Endothelial cell of umbilical vein (primary cell): Measurements from ENCODE around the gene RGS12. TPM values are rescaled to one million over a fixed set of nuclear protein-coding genes. Genes with fewer than 3 reads are reported as not detected.
A peak's percentile ranks its signal among the peaks of the same experiment; 100 is the strongest.

Source experiments
- BruUV-seq: library from RNA; stranded (reverse); fragments of 400-500 nt; replicated peaks from 2 replicates; lab custom pipeline; 2021; lab: Mats Ljungman, UMichigan
- CTCF ChIA-PET: fragments of 300-600, 350-600 bp; sonication (Branson Sonifier 250); formaldehyde crosslinking; loops from one replicate; lab custom pipeline; 2021; ENCODE audit warnings: antibody characterized with exemption, inconsistent platforms; lab: Charles Lee
- POLR2A ChIA-PET: fragments of 300-600, 350-600 bp; sonication (Branson Sonifier 250); formaldehyde crosslinking; loops from one replicate; lab custom pipeline; 2021; ENCODE audit warnings: antibody characterized with exemption, inconsistent platforms; lab: Charles Lee
- DNase-seq: peaks from one replicate; pipeline ENCODE4 v3.0.0-alpha.2; 2011; ENCODE audit warnings: low read depth, low spot score
- FAIRE-seq: peaks from 2 replicates; lab custom pipeline; 2011; peaks lifted over from hg19 to GRCh38; lab: Jason Lieb, UNC
- H2AFZ ChIP-seq: 2 replicates; pipeline ENCODE4 v1.6.0; 2012; ENCODE audit warnings: low read depth, low read length, control low read depth, inconsistent platforms
- H3K27ac ChIP-seq: 2 replicates; pipeline ENCODE4 v1.5.1; 2011; ENCODE audit warnings: low read depth, mild to moderate bottlenecking, control low read depth, low read length, moderate library complexity; ENCODE audit not compliant: insufficient read depth
- H3K27me3 ChIP-seq, 2 experiments: 2 replicates each; pipeline versions ENCODE4 v1.6.0 to v1.6.1; 2011; ENCODE audit warnings: low read length in 2 of 2, mixed read lengths in 1 of 2; ENCODE audit not compliant: control insufficient read depth in 2 of 2, insufficient read depth in 2 of 2
- H3K36me3 ChIP-seq, 2 experiments: 2 replicates in 1 of 2; 3 replicates in 1 of 2; pipeline ENCODE4 v1.5.1; 2011; ENCODE audit warnings: low read length in 2 of 2, mild to moderate bottlenecking in 1 of 2, moderate library complexity in 1 of 2; ENCODE audit not compliant: control insufficient read depth in 2 of 2, insufficient read depth in 2 of 2; ENCODE audit errors: extremely low read depth in 1 of 2
- H3K4me1 ChIP-seq: 3 replicates; pipeline ENCODE4 v1.5.1; 2011; ENCODE audit warnings: mild to moderate bottlenecking, low read length; ENCODE audit not compliant: control insufficient read depth, insufficient read depth; ENCODE audit errors: extremely low read depth
- H3K4me2 ChIP-seq: 2 replicates; pipeline ENCODE4 v1.6.1; 2011; ENCODE audit warnings: low read length, control low read depth, mixed read lengths; ENCODE audit not compliant: insufficient read depth
- H3K4me3 ChIP-seq, 3 experiments: fragments of 200-600 bp in 1 of 3; sonication (generic), shearing (Covaris generic) in 1 of 3; replicated peaks in 1 of 3; 2 replicates each; pipeline ENCODE4 v1.5.1; 2011 to 2016; ENCODE audit warnings: control low read depth in 3 of 3, low read length in 3 of 3, mild to moderate bottlenecking in 2 of 3, inconsistent platforms in 1 of 3, low read depth in 1 of 3, moderate library complexity in 1 of 3; ENCODE audit not compliant: insufficient read depth in 1 of 3
- H3K79me2 ChIP-seq: 2 replicates; pipeline ENCODE4 v1.6.0; 2012; ENCODE audit warnings: low read length, inconsistent platforms; ENCODE audit not compliant: control insufficient read depth, insufficient read depth
- H3K9ac ChIP-seq: replicated peaks from 2 replicates; pipeline ENCODE3; 2011; ENCODE audit warnings: low read length, control low read depth; ENCODE audit not compliant: insufficient read depth; ENCODE audit errors: extremely low read depth
- H3K9me1 ChIP-seq: replicated peaks from 3 replicates; pipeline ENCODE4 v1.6.0; 2011; ENCODE audit warnings: mild to moderate bottlenecking, low read length; ENCODE audit not compliant: control insufficient read depth, insufficient read depth; ENCODE audit errors: extremely low read depth
- H3K9me3 ChIP-seq: replicated peaks from 2 replicates; pipeline ENCODE4 v1.5.1; 2012; ENCODE audit warnings: low read length, inconsistent platforms; ENCODE audit not compliant: control insufficient read depth, insufficient read depth
- H4K20me1 ChIP-seq: replicated peaks from 2 replicates; pipeline ENCODE3; 2011; ENCODE audit warnings: mild to moderate bottlenecking, low read length; ENCODE audit not compliant: control insufficient read depth, insufficient read depth; ENCODE audit errors: extremely low read depth
- CTCF ChIP-seq, 2 donors: IDR thresholded peaks; 1 replicate in 1 of 2; 2 replicates in 1 of 2; pipeline ENCODE4 v1.5.1; 2011; ENCODE audit warnings: low read length in 2 of 2, mild to moderate bottlenecking in 2 of 2, moderate library complexity in 2 of 2, control low read depth in 1 of 2, inconsistent platforms in 1 of 2, low read depth in 1 of 2; ENCODE audit not compliant: insufficient read depth in 1 of 2; ENCODE audit errors: extremely low read depth in 1 of 2
- EZH2 ChIP-seq: IDR thresholded peaks from 2 replicates; pipeline ENCODE4 v1.6.1; 2012; ENCODE audit warnings: borderline replicate concordance, low read depth, mild to moderate bottlenecking, moderate library complexity, low read length, inconsistent platforms; ENCODE audit not compliant: severe bottlenecking
- FOS ChIP-seq: IDR thresholded peaks from 2 replicates; pipeline ENCODE4 v1.6.1; 2011; ENCODE audit warnings: mild to moderate bottlenecking, low read length, moderate library complexity, borderline replicate concordance; ENCODE audit not compliant: insufficient read depth
- GATA2 ChIP-seq: IDR thresholded peaks from 2 replicates; pipeline ENCODE4 v1.7.0; 2011; ENCODE audit warnings: low read depth, mild to moderate bottlenecking, moderate library complexity, mixed read lengths, low read length; ENCODE audit not compliant: insufficient read length, insufficient read depth
- JUN ChIP-seq: IDR thresholded peaks from 2 replicates; pipeline ENCODE4 v1.6.1; 2011; ENCODE audit warnings: borderline replicate concordance, low read depth; ENCODE audit not compliant: insufficient read length, insufficient read depth
- MAX ChIP-seq: IDR thresholded peaks from 2 replicates; pipeline ENCODE4 v1.6.1; 2011; ENCODE audit not compliant: insufficient read depth, insufficient read length
- MYC ChIP-seq: IDR thresholded peaks from one replicate; pipeline ENCODE4 v1.6.1; 2011; ENCODE audit warnings: mild to moderate bottlenecking, low read depth, low read length
- POLR2A ChIP-seq: IDR thresholded peaks from 2 replicates; pipeline ENCODE4 v1.6.1; 2012; ENCODE audit warnings: low read depth, mild to moderate bottlenecking, control low read depth, low read length
- POLR2AphosphoS5 ChIP-seq: IDR thresholded peaks from 2 replicates; pipeline ENCODE4 v1.6.1; 2012; ENCODE audit warnings: low read depth, mild to moderate bottlenecking, control low read depth, low read length, moderate library complexity; ENCODE audit not compliant: insufficient read depth
- dilution Hi-C: fragments of 300-500 bp; cut with MboI; formaldehyde crosslinking; loops from one replicate; pipeline ENCODE4 v1.15.0; 2019; ENCODE audit warnings: low sequenced_read_pairs; ENCODE audit not compliant: extremely low pct_ligation_motif_present
- intact Hi-C: fragments of 100-400 bp; cut with micrococcal nuclease; formaldehyde crosslinking; loops from one replicate; pipeline ENCODE4 v1.10.0; 2022
- polyA plus RNA-seq, 4 experiments: library from polyadenylated mRNA; depleted of rRNA in 3 of 4; stranded (reverse) in 3 of 4; unstranded in 1 of 4; fragments of >200 nt; gene quantifications; 2 replicates each; pipeline versions ENCODE4 v1.2.1 to v1.2.3, GENCODE V29; 2011 to 2012; ENCODE audit warnings: missing spikeins in 1 of 4
- total RNA-seq: library from RNA; stranded (reverse); gene quantifications from 2 replicates; pipeline ENCODE4 v1.2.3, GENCODE V29; 2021

RGS12 gene
- total and polyA plus RNA-seq, 2 donors (not counting 3 experiments of a cell fraction or from before 2014, with no cell fraction given) = 65.2 to 75.4 TPM

GRCh38 chr4:3302786-3303564 is 10.2 kb downstream of the RGS12 start:
- no peaks in the 10 kb centered on the region for H3K9me1 ChIP-seq
- peaks cover 68% of the 10 kb centered on the region for H3K4me1 ChIP-seq
- TF ChIP-seq POLR2A = no peak
- no peak for TF ChIP-seq GATA2
- TF ChIP-seq POLR2AphosphoS5 = no peak
- TF ChIP-seq MYC = no peak
- TF ChIP-seq CTCF (IDR thresholded peaks at IDR 0.05; ENCODE audit: extremely low read depth in 1 of 2, insufficient read depth in 1 of 2, low read depth in 1 of 2, low read length in 2 of 2) = no peak
- no peak for TF ChIP-seq FOS
- TF ChIP-seq EZH2 = no peak
- no peak for TF ChIP-seq JUN
- no peak for TF ChIP-seq MAX
- peak overlapping the region; percentile 74 for H3K27ac ChIP-seq
- H3K36me3 ChIP-seq = no peaks in the 10 kb centered on the region
- ChIA-PET POLR2A (interaction anchor here (1.0 kb wide), 1 partner anchor 9 kb away, joined by 4 read pairs; no protein-coding TSS in a partner anchor), CTCF (interaction anchor here (0.9 kb wide), 1 partner anchor 26 kb away, joined by 3 read pairs; no protein-coding TSS in a partner anchor)
- no TSS peak for BruUV-seq
- no peaks in the 10 kb centered on the region for H3K9me3 ChIP-seq
- H3K4me2 ChIP-seq = no peak overlapping the region
- H3K9ac ChIP-seq = no peak overlapping the region
- no peak overlapping the region for H3K4me3 ChIP-seq
- H2AFZ ChIP-seq = no peak overlapping the region
- no peaks in the 10 kb centered on the region for H3K27me3 ChIP-seq
- dilution Hi-C loops = no loop called here
- intact Hi-C loops = no loop called here
- no peak for DNase-seq
- H3K79me2 ChIP-seq = peaks cover 84% of the 10 kb centered on the region
- no peak for FAIRE-seq
- H4K20me1 ChIP-seq = no peaks in the 10 kb centered on the region
